Measurements from ENCODE around the gene CTSH. TPM values are rescaled to one million over a fixed set of nuclear protein-coding genes. Genes with fewer than 3 reads are reported as not detected.
"Not testable (repeated sequence)": the region's sequence is repeated elsewhere in the genome, so short reads cannot be mapped to it uniquely, and the experiment has no call there.

CTSH gene
- total and polyA plus RNA-seq, 7 donors, result 37.4 to 274 (median 96.7) TPM

- WGBS, 2 donors, result 94 to 95% methylated on average over 16 of the region's 16 CpGs
- DNase-seq, result no peak
- Histone ChIP-seq H3K27me3 (no peaks in the 10 kb centered on the region), H3K36me3 (peaks cover 0 to 32% (median 13%) of the 10 kb centered on the region in 4 donors), H3K9me3 (no peaks in the 10 kb centered on the region), H3K27ac (peak overlapping the region in 2 of 4 donors; percentile 77 to 79), H3K4me3 (no peak overlapping the region), H3K4me1 (peaks cover 0 to 33% (median 29%) of the 10 kb centered on the region in 4 donors)
- TF ChIP-seq CTCF (IDR thresholded peaks at IDR 0.05) (no peak), POLR2AphosphoS5 (IDR thresholded peaks at IDR 0.05) (peak in 1 of 4 donors; percentile 6)
- intact Hi-C loops (cut with DNase I), result no loop called here
Measured at GRCh38 chr15:78929536-78930264, 15.1 kb downstream of the CTSH start.

- H3K36me3 ChIP-seq, result peaks cover 6 to 40% (median 15%) of the 10 kb centered on the region in 4 donors
- no peak for DNase-seq
- no peak overlapping the region for H3K4me3 ChIP-seq
- H3K27ac ChIP-seq, result no peak overlapping the region
- intact Hi-C loops (cut with DNase I), result no loop called here
- H3K4me1 ChIP-seq, result peaks cover 0 to 23% (median 20%) of the 10 kb centered on the region in 4 donors
- no peaks in the 10 kb centered on the region for H3K9me3 ChIP-seq
- TF ChIP-seq POLR2AphosphoS5 (IDR thresholded peaks at IDR 0.05), result peak in 1 of 4 donors; percentile 16
- no peak for TF ChIP-seq POLR2A (IDR thresholded peaks at IDR 0.05)
- no peak for TF ChIP-seq CTCF (IDR thresholded peaks at IDR 0.05)
- TF ChIP-seq EP300 (IDR thresholded peaks at IDR 0.05), result no peak
- H3K27me3 ChIP-seq, result no peaks in the 10 kb centered on the region
- 95% methylated on average over 14 of the region's 14 CpGs for WGBS, 2 donors
Measured at GRCh38 chr15:78928616-78929093, 16.2 kb downstream of the CTSH start.

- H3K4me3 ChIP-seq; H3K27me3 ChIP-seq; H3K27ac ChIP-seq; intact Hi-C loops (cut with DNase I); DNase-seq; H3K9me3 ChIP-seq: not testable (repeated sequence)
- WGBS, 2 donors, result 95 to 96% methylated on average over 14 of the region's 14 CpGs
- peaks cover 0 to 19% (median 15%) of the 10 kb centered on the region in 4 donors for H3K4me1 ChIP-seq
- TF ChIP-seq POLR2AphosphoS5 (IDR thresholded peaks at IDR 0.05), result peak in 1 of 4 donors; percentile 16
- H3K36me3 ChIP-seq, result peaks cover 8 to 44% (median 19%) of the 10 kb centered on the region in 4 donors
Measured at GRCh38 chr15:78928176-78928575, 16.7 kb downstream of the CTSH start.

GRCh38 chr15:78927077-78927790 is 17.6 kb downstream of the CTSH start:
- Histone ChIP-seq H3K27me3 (no peaks in the 10 kb centered on the region), H3K36me3 (peaks cover 17 to 54% (median 29%) of the 10 kb centered on the region in 4 donors), H3K27ac (no peak overlapping the region), H3K4me1 (peaks cover 0 to 23% (median 16%) of the 10 kb centered on the region in 4 donors), H3K4me3 (no peak overlapping the region), H3K9me3 (no peaks in the 10 kb centered on the region)
- TF ChIP-seq EP300 (IDR thresholded peaks at IDR 0.05) (no peak), POLR2A (IDR thresholded peaks at IDR 0.05) (no peak), POLR2AphosphoS5 (IDR thresholded peaks at IDR 0.05) (peak in 1 of 4 donors; percentile 8)
- intact Hi-C loops (cut with DNase I), result no loop called here
- DNase-seq, result no peak
- 90 to 91% methylated on average over 17 of the region's 17 CpGs for WGBS, 2 donors

- Histone ChIP-seq H3K27me3 (no peaks in the 10 kb centered on the region), H3K4me1 (peaks cover 0 to 18% (median 7%) of the 10 kb centered on the region in 4 donors), H3K9me3 (no peaks in the 10 kb centered on the region), H3K36me3 (peaks cover 26 to 65% (median 40%) of the 10 kb centered on the region in 4 donors), H3K4me3 (no peak overlapping the region), H3K27ac (no peak overlapping the region)
- 90 to 91% methylated on average over 5 of the region's 5 CpGs for WGBS, 2 donors
- intact Hi-C loops (cut with DNase I), result no loop called here
- TF ChIP-seq EP300 (IDR thresholded peaks at IDR 0.05), result no peak
- TF ChIP-seq POLR2AphosphoS5 (IDR thresholded peaks at IDR 0.05), result peak in 1 of 4 donors; percentile 14
- no peak for DNase-seq
Measured at GRCh38 chr15:78925956-78926743, 18.7 kb downstream of the CTSH start.

Measured in sigmoid colon (tissue), 7 donors.